ENCODE measurements around the gene RGS1.

RGS1 gene

GRCh38 chr1:192581131-192581927 lies 5.8 kb downstream of the RGS1 start (continued):
- TF ChIP-seq PRDM4 (tag by site-specific recombination; IDR thresholded peaks at IDR 0.05) (no peak), WT1 (tag by site-specific recombination; IDR thresholded peaks at IDR 0.05) (no peak), ZNF513 (tag by site-specific recombination; IDR thresholded peaks at IDR 0.05) (no peak), ZNF302 (tag by site-specific recombination; IDR thresholded peaks at IDR 0.05; ENCODE audit: low read depth) (no peak), ZNF211 (tag by site-specific recombination; IDR thresholded peaks at IDR 0.05; ENCODE audit: low read depth) (no peak), ZBTB10 (tag by site-specific recombination; IDR thresholded peaks at IDR 0.05) (no peak)

- no peaks in the 10 kb centered on the region for H3K36me3 ChIP-seq (ENCODE audit: control insufficient read depth in 2 of 2, insufficient read depth in 1 of 2, low read length in 2 of 2)
- no peak overlapping the region for H3K27ac ChIP-seq (ENCODE audit: extremely low read depth, low read depth, low read length)
- TF ChIP-seq ZNF518A (tag by site-specific recombination; conservative IDR thresholded peaks at IDR 0.05; ENCODE audit: low read depth) = no peak
- no peak for TF ChIP-seq ZBTB11 (tag by site-specific recombination; conservative IDR thresholded peaks at IDR 0.05; ENCODE audit: low read depth)
- TF ChIP-seq IKZF3 (tag by site-specific recombination; IDR thresholded peaks at IDR 0.05) = no peak
- no peak for TF ChIP-seq ZNF133 (tag by site-specific recombination; IDR thresholded peaks at IDR 0.05)
- no peak for TF ChIP-seq ZNF692 (tag by site-specific recombination; IDR thresholded peaks at IDR 0.05)
- TF ChIP-seq ZNF626 (tag by site-specific recombination; IDR thresholded peaks at IDR 0.05) = no peak
- TF ChIP-seq ZNF174 (tag by site-specific recombination; IDR thresholded peaks at IDR 0.05) = no peak
- TF ChIP-seq ZNF114 (tag by site-specific recombination; IDR thresholded peaks at IDR 0.05) = no peak
- TF ChIP-seq ZNF785 (tag by site-specific recombination; IDR thresholded peaks at IDR 0.05) = no peak
- no peak for TF ChIP-seq ZNF707 (tag by site-specific recombination; IDR thresholded peaks at IDR 0.05)
- no peak for TF ChIP-seq OSR2 (tag by site-specific recombination; IDR thresholded peaks at IDR 0.05)
- no peaks in the 10 kb centered on the region for H3K9me3 ChIP-seq (ENCODE audit: control insufficient read depth, insufficient read depth, low read depth, low read length)
- CTCF ChIA-PET = interaction anchor here (0.7 kb wide), 1 partner anchor 58 kb away, joined by 5 read pairs; no protein-coding TSS in a partner anchor
- no peaks in the 10 kb centered on the region for H3K4me1 ChIP-seq (ENCODE audit: control insufficient read depth, insufficient read depth, low read length)
- no peak overlapping the region for H3K4me3 ChIP-seq (ENCODE audit: low read depth, low read length)
- POLR2A ChIA-PET = no interaction called here
Measured at GRCh38 chr1:192584866-192585265, 9.3 kb downstream of the RGS1 start.

Measured in HEK293 (cell line).